Measurements from ENCODE around the gene RFX6. TPM values are rescaled to one million over a fixed set of nuclear protein-coding genes. Genes with fewer than 3 reads are reported as not detected.

Gene RFX6
- total RNA-seq, 1 donor from 2014 or later: not detected

DNA sequence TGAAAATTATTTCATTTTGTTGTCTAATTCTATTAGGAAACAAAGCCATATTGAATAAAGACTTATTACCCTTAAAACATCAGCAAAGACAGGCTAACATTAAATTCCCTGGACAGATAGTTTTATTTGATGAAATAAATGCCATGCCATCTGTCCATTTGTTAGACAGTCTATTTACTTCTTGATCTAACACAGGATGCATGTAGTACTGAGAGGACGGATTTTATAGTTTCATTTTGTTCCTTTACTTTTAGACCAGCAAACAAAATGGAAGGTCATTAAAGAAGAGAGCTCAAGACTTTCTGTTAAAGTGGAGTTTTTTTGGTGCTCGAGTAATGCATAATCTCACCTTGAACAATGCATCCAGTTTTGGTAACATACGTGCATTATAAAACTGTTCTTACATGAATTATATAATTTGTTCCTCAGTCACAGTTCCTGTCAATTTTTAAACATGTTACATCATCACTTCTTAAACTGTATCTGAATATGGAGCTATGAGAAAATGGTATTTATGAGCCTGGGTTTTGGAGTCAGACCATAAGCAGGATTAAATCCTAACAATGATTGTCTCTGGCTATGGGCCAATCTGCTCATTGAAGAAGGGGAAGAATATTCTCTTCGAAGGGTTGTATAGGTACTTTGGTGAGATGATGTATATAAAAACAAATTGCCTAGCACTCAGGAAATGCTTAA lies 46.0 kb downstream of the RFX6 start:
- Histone ChIP-seq H3K4me3 (ENCODE audit: low read depth, low read length) (no peak overlapping the region), H3K36me3 (ENCODE audit: control insufficient read depth, insufficient read depth, low read length) (no peaks in the 10 kb centered on the region), H3K27me3 (ENCODE audit: control insufficient read depth, insufficient read depth, low read length) (no peaks in the 10 kb centered on the region)
- TF ChIP-seq, protein P1, sequence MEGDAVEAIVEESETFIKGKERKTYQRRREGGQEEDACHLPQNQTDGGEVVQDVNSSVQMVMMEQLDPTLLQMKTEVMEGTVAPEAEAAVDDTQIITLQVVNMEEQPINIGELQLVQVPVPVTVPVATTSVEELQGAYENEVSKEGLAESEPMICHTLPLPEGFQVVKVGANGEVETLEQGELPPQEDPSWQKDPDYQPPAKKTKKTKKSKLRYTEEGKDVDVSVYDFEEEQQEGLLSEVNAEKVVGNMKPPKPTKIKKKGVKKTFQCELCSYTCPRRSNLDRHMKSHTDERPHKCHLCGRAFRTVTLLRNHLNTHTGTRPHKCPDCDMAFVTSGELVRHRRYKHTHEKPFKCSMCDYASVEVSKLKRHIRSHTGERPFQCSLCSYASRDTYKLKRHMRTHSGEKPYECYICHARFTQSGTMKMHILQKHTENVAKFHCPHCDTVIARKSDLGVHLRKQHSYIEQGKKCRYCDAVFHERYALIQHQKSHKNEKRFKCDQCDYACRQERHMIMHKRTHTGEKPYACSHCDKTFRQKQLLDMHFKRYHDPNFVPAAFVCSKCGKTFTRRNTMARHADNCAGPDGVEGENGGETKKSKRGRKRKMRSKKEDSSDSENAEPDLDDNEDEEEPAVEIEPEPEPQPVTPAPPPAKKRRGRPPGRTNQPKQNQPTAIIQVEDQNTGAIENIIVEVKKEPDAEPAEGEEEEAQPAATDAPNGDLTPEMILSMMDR (IDR thresholded peaks at IDR 0.05; ENCODE audit: insufficient read depth, low read length, poor library complexity, severe bottlenecking): no peak
- no peak for DNase-seq (ENCODE audit: low read depth)

DNA sequence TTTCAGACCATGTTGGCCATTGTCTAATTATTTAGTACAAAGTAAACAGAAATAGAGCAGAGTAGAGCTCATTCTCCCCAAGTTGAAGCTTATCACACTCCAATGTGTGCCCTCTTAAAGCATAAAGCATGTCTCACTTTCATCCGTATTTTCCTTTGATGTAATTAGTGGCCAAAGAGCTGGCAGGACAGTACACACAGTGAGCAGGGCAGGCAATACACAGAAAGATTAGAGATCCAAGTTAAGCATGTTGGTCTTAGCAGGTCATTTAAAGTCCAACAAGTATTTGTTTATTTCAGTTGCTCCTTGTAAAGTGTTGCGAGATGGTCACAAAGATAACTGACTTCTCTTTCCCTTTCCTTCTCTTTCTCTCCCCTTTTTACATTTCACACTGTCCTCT lies 47.2 kb downstream of the RFX6 start:
- TF ChIP-seq, protein P1 (IDR thresholded peaks at IDR 0.05; ENCODE audit: insufficient read depth, low read length, poor library complexity, severe bottlenecking): no peak
- Histone ChIP-seq H3K4me3 (ENCODE audit: low read depth, low read length) (no peak overlapping the region), H3K36me3 (ENCODE audit: control insufficient read depth, insufficient read depth, low read length) (no peaks in the 10 kb centered on the region), H3K27me3 (ENCODE audit: control insufficient read depth, insufficient read depth, low read length) (no peaks in the 10 kb centered on the region)
- no peak for DNase-seq (ENCODE audit: low read depth)

DNA sequence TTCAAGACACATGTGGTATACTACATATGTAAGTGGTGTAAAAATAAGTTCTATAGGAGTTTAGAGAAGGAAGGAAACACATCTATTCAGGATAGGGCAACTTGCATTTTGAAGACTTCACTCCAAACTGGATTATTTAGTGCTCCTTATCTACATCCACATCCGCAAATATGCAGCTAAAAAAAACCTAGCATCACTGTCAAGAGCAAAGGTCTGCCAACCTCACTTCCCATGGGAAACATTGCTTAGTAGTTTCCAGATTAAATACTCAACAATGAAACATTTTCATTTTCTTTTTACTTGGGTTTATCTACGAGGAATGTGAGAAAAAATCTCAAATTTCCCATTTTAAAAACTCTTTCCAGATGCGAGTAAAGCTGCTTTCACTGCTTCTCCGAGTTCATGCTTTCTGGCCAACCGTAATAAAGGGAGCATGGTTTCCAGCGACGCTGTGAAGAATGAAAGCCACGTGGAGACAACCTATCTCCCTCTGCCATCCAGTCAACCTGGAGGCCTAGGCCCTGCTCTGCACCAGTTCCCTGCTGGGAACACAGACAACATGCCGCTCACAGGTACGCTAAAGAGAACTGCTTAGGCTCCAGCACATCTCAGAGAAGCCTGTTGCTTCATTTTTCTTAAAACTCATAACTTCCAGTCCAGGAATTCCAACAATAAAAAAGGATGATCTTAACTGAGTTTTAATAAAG lies 48.2 kb downstream of the RFX6 start:
- no peak for DNase-seq (ENCODE audit: low read depth)
- TF ChIP-seq, protein P1 (IDR thresholded peaks at IDR 0.05; ENCODE audit: insufficient read depth, low read length, poor library complexity, severe bottlenecking): no peak
- H3K4me3 ChIP-seq (ENCODE audit: low read depth, low read length): no peak overlapping the region
- no peaks in the 10 kb centered on the region for H3K36me3 ChIP-seq (ENCODE audit: control insufficient read depth, insufficient read depth, low read length)
- no peaks in the 10 kb centered on the region for H3K27me3 ChIP-seq (ENCODE audit: control insufficient read depth, insufficient read depth, low read length)

DNA sequence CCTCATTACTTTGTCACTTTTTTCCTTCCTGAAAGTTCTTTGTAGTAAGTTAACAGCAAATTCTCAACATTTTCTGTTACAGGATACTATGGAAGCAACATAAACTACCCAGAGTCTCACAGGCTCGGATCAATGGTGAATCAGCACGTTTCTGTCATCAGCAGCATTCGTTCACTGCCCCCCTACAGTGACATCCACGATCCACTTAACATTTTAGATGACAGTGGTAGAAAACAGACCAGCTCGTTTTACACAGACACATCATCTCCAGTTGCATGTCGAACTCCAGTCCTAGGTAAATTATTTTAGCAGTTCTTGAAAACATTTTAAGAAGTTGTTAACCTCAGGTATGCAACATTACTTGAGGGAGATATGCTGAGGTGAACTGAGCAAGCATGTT lies 51.6 kb downstream of the RFX6 start:
- no peaks in the 10 kb centered on the region for H3K27me3 ChIP-seq (ENCODE audit: control insufficient read depth, insufficient read depth, low read length)
- no peak for DNase-seq (ENCODE audit: low read depth)
- TF ChIP-seq, protein P1 (IDR thresholded peaks at IDR 0.05; ENCODE audit: insufficient read depth, low read length, poor library complexity, severe bottlenecking): no peak
- H3K36me3 ChIP-seq (ENCODE audit: control insufficient read depth, insufficient read depth, low read length): no peaks in the 10 kb centered on the region
- H3K4me3 ChIP-seq (ENCODE audit: low read depth, low read length): no peak overlapping the region

DNA sequence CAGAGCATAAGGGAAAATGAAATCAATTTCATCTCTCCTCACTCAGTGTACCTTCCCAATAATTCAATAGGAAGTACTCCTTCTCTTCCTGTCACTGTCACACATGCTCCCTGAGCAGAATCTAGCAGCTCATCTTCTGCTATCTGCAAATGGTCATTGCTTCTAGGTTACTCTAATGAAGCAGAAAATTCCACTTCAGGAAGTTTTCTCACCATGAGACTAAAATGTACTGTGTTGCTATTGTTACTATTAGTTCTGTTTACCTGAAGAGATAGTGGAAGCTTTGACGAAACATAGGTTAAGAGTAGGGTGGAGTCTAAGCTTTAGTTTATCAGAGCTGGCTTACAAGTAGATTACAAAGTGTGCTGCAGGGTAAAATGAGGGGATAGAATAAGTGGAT lies 52.8 kb downstream of the RFX6 start:
- DNase-seq (ENCODE audit: low read depth): no peak
- Histone ChIP-seq H3K4me3 (ENCODE audit: low read depth, low read length) (no peak overlapping the region), H3K36me3 (ENCODE audit: control insufficient read depth, insufficient read depth, low read length) (no peaks in the 10 kb centered on the region), H3K27me3 (ENCODE audit: control insufficient read depth, insufficient read depth, low read length) (no peaks in the 10 kb centered on the region)
- TF ChIP-seq, protein P1 (IDR thresholded peaks at IDR 0.05; ENCODE audit: insufficient read depth, low read length, poor library complexity, severe bottlenecking): no peak
